ENCODE results near the gene UBTD1.
A peak's percentile ranks its signal among the peaks of the same experiment; 100 is the strongest.
"Not testable (repeated sequence)": the region's sequence is repeated elsewhere in the genome, so short reads cannot be mapped to it uniquely, and the experiment has no call there.

Gene UBTD1, protein sequence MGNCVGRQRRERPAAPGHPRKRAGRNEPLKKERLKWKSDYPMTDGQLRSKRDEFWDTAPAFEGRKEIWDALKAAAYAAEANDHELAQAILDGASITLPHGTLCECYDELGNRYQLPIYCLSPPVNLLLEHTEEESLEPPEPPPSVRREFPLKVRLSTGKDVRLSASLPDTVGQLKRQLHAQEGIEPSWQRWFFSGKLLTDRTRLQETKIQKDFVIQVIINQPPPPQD

DNA sequence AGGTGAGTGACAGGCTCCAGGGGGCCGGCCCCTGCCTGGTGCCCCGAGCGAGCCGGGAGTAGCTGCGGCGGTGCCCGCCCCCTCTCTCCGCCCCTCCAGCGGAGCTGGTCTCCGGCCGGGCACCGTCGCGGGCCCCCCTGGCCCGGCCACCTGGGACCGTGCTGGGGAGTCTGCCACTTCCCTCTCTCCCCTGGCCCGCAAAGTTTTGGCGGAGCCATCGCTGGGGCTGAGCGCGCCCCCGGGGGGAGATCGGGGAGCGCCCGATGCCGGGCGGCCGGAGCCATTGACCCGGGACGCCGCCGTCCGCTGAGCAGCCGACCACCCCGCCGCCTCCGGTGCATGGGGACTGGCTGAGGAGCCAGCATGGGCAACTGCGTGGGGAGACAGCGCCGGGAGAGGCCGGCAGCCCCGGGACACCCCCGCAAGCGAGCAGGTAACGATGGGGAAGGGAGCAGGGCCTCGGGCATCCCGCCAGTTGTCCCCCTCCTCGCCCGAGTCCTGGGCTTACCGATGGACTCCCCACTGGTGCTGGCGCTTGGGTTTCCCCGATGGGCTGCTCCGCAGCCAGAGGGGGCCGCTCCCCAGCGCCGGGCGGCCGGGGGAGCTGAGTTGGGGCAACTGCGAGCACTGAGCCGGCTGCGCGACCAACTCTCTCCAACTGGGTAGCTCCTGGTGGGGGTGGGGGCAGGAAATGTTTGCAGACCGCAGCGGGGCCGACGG lies at the start of gene UBTD1:
Gene UBTD1 (plus strand): TSS at position 84 of the 720 bp plus-strand sequence. CDS start 280 bp downstream, at position 364.
- peak in 2 of 3 donors; percentile 1 to 16 for DNase-seq (ENCODE audit: low read depth in 3 of 3, low spot score in 1 of 3)

DNA sequence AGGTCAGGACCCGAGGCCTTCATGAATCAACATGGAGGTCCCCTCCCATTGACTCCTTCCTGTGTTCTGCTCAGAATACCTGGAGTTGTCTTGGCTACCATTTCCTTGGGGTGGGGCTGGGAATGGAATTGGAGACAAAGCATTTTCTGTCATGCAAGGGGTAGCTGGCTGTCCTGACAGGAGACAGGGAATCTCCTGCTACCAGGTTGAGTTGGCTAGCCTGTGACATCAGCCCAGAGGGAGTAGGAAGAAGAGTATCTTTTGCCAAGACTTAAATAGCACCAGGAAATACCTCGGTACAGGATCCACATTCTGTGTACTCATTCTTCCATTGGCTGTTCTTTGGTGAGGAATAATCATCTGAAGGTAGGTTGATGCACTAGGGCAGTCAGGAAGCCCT lies 47.9 kb upstream of the UBTD1 start:
- no peak for DNase-seq (ENCODE audit: low read depth in 3 of 3, low spot score in 1 of 3)

DNA sequence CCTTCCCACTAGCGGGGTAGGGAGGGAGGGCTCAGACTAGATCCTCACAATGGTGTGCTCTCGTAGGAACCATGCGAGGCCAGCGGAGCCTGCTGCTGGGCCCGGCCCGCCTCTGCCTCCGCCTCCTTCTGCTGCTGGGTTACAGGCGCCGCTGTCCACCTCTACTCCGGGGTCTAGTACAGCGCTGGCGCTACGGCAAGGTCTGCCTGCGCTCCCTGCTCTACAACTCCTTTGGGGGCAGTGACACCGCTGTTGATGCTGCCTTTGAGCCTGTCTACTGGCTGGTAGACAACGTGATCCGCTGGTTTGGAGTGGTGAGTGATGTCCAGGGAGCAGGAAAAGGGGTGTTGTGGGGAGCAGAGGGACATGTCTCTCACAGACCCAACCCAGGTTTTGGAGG lies 47.1 kb upstream of the UBTD1 start:
- no peak for DNase-seq (ENCODE audit: low read depth in 3 of 3, low spot score in 1 of 3)

DNA sequence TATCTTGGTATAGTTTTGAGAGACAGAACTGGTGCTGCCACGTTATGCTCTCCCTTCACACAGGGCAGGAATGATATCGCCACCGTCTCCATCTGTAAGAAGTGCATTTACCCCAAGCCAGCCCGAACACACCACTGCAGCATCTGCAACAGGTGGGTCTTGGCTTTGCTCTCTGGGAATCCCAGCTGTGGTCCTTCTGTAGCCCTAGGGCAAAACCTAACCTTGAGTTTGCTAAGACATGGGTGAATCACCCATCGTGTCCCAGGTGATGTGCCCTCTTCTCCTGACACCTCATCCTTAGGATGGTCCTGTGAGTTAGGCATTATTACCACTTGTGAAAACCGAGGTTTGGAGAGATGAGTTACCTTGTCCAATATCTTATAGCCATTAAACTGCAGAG lies 46.4 kb upstream of the UBTD1 start:
- no peak for DNase-seq (ENCODE audit: low read depth in 3 of 3, low spot score in 1 of 3)

- DNase-seq (ENCODE audit: low read depth in 3 of 3, low spot score in 1 of 3): peak in 1 of 3 donors; percentile 9
Measured at GRCh38 chr10:97454330-97455036, 44.2 kb upstream of the UBTD1 start.

- DNase-seq (ENCODE audit: low read depth in 3 of 3, low spot score in 1 of 3): no peak
Measured at GRCh38 chr10:97456034-97456685, 42.6 kb upstream of the UBTD1 start.

DNA sequence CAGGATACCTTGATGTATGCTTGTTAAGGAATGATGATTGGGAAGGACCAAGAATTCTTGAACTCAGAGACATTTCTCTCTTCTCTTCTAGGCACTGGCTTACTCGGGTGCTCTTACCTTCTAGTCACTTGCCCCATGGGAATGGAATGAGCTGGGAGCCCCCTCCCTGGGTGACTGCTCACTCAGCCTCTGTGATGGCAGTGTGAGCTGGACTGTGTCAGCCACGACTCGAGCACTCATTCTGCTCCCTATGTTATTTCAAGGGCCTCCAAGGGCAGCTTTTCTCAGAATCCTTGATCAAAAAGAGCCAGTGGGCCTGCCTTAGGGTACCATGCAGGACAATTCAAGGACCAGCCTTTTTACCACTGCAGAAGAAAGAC lies 42.0 kb upstream of the UBTD1 start:
- DNase-seq (ENCODE audit: low read depth in 3 of 3, low spot score in 1 of 3): no peak

- DNase-seq (ENCODE audit: low read depth in 3 of 3, low spot score in 1 of 3): no peak
Measured at GRCh38 chr10:97459111-97459510, 39.6 kb upstream of the UBTD1 start.

DNA sequence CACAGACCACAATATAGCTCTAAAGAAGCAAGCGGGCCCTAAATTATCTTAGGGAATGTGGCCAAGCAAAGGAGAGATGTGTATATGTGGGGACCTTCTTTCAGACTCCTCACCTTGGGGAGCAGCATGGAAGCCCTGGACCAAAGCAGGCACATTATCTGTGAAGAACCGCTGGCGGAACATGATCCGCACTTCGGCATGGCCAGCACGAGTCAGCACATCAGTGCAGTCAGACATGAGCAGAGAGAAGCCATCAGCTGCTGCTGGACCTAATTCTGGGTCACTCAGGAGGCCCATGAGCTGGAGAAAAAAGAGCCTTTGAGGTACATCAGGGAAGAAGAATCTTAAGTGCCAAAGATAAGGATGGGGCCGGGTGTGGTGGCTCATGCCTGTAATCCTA lies 38.8 kb upstream of the UBTD1 start:
- no peak for DNase-seq (ENCODE audit: low read depth in 3 of 3, low spot score in 1 of 3)

DNA sequence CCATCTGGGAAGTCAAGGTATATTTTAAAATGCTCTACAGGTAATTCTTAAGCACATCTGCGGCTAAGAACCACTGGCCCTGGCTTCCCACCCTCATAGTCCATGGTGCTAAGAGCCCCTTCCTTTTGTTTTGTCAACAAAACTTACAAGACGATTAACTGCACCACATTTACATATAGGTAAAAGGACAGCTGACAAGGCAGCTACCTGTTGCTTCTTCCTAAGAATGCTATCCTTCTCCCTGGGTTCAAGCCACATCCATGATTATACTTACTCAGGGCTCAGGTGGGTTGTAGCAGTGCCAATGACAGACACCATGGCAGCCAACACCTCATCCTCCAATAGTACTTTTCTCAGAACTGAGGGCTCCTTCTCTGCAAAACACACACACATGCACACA lies 36.4 kb upstream of the UBTD1 start:
- no peak for DNase-seq (ENCODE audit: low read depth in 3 of 3, low spot score in 1 of 3)

DNA sequence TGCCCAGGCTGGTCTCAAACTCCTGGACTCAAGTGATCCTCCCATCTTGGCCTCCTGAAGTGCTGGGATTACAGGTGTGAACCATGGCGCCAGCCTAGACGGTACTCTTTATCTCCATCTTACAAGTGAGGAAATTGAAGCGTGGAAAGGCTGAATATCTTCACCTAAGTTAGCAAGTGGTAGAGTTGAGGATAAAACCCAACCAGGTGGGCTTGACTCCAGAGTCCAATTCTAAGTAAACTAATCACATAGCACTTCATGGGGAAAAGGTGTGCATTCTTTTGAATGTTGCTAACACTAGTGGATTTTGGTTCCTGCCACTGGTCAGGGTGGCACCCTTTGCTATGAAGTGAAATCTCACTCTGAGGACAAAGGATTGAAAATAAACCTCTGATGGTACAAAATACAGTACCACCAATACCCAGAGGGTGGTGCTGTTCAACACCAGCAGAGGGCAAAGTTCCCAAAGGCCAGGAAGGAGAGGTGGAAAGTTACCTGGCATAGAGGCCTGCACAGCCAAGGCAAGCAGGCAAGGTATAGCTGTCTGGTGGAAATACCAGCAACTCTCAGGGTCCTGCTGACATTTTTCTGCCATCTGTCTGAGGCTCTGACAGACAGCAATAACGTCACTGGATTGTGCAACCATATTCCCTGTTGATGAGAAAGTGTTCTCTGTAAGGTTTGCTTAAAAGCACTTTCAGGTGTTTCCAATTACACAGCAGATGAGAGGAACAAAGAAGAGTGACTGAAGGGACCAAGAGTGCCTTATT lies 35.2 kb upstream of the UBTD1 start:
- DNase-seq (ENCODE audit: low read depth in 3 of 3, low spot score in 1 of 3): no peak

DNA sequence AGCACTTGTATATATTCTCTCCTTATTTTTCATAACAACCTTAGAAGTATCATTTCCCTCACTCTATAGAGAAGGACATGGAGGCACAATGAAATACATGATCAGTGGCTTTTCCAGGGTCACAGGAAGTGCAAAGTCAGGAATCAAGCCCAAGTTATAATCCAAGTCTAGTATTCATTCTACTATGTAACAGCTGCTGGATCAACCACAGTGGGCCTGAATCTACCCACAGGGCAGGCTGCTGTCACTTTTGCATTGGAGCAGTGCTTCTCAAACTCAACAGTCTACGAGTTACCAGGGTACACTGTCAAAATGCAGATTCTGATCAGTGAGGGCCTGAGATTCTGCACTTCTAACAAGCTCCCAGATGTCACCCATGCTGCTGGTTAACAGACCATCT lies 34.5 kb upstream of the UBTD1 start:
- no peak for DNase-seq (ENCODE audit: low read depth in 3 of 3, low spot score in 1 of 3)

DNA sequence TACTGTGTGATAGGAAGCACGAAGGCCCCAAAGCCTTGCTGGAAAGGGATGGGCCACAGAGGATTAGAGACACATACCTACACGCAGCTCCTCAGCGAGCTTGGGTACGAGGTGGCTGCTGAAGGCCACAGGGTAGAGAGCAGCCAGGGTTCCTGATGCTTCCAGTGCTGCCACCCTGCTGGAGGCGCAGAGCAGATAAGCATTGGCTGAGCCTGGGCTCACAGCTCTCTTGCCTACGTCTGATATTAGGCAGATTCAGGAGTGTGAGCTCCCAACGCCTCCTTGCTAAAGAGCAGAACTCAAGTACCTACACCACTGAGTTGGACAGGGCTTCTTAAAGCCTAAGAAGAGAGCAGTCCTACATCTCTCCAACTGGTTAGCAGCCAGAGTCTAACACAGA lies 32.7 kb upstream of the UBTD1 start:
- DNase-seq (ENCODE audit: low read depth in 3 of 3, low spot score in 1 of 3): no peak

DNA sequence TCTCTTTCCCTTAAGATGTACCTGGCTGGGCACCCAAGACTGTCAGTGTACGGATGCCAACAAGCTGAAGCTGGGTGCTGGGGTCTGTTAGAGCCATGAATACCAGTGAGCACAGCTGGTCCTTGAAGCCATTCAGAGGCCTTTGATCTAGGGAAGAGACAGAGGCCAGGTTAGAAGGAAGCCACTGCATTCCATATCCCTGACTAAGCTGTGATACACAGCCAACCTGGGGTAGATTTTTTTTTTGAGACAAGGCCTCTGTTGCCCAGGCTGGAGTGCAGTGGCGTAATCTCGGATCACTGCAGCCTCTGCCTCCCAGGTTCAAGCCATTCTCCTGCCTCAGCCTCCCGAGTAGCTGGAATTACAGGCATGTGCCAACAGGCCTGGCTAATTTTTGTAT lies 32.0 kb upstream of the UBTD1 start:
- no peak for DNase-seq (ENCODE audit: low read depth in 3 of 3, low spot score in 1 of 3)

DNA sequence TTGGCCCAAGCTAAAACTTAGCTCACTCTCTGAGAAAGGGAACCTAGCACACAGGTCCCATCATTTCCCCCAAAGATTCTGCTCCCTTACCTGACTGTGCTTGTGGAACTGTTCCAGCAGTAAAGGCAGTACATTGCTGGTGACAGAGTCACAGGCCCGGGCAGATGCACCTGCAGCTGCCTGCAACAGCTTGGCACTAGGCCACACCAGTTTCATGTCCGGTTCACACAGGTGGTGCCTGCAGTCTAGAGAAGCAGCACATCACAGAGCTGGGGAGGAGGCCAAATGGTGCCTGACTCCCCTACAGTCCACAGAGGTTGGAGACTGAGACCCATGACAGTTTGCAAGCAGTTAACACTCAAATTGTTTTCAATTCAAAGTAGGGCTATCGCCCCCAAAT lies 30.6 kb upstream of the UBTD1 start:
- no peak for DNase-seq (ENCODE audit: low read depth in 3 of 3, low spot score in 1 of 3)

- not testable (repeated sequence) for DNase-seq (ENCODE audit: low read depth in 3 of 3, low spot score in 1 of 3)
Measured at GRCh38 chr10:97468781-97469180, 29.9 kb upstream of the UBTD1 start.

DNA sequence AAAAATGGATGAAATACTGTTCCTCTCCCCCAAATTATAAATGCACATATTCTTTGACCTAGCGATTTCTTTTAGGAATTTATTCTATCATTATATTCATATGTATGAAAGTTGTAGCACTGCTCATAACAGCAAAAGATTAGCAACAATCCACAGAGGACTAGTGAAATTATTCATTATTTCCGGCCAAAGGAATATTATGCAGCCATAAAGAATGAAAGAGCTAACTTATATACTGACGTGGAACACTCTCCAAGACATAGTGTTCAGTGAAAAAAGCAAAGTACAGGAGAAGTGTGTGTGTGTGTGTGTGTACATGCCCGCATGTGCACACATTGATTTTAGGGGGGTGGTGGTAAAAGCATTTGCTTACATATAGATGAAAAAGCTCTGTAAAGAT lies 23.8 kb upstream of the UBTD1 start:
- no peak for DNase-seq (ENCODE audit: low read depth in 3 of 3, low spot score in 1 of 3)

DNA sequence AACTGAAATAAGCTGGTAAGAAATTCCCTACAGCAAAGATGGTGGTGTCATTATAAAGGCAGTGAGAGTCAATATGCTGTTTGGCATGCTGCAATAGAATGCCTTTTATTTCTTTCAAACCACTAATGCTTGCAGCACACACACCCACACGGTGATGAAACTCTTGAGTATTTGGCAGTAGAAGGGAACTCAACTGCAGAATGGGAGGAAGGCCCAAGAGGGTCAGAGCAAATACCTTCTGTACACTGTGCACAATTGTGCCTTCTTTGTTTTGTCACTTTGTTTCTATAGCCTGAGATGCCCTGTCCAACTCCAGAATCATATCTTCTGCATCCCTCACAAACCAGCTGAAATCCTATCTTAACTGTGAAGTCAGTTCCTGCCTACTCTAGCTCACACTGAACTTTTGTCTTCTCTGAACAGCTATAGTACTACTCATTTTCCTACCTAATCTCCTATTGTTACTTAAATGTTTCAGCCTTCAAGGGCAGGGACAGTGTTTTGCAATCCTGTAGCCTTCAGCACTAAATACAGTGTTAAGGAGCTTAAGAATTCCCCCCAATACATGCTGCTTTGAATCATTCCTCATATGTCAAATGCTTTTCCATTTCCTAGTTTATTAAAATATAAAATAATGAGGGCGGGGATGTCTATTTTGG lies 22.7 kb upstream of the UBTD1 start:
- DNase-seq (ENCODE audit: low read depth in 3 of 3, low spot score in 1 of 3): no peak

DNA sequence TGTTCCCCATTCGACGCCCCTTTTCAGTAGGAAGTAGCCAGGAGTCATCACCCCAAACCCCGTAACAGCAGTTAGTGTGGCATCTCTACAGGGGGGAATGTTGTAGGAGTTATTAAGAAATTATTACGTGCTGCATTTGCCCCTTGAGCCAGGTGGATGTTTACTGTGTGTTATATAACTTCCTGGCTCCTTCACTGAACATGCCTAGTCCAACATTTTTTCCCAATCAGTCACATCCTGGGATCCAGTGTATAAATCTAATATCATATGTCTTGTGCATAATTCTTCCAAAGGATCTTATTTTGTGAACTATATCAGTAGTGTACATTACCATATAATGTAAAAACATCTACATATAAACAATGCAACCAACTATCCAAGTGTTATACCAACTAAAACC lies 19.3 kb upstream of the UBTD1 start:
- DNase-seq (ENCODE audit: low read depth in 3 of 3, low spot score in 1 of 3): not testable (repeated sequence)

DNA sequence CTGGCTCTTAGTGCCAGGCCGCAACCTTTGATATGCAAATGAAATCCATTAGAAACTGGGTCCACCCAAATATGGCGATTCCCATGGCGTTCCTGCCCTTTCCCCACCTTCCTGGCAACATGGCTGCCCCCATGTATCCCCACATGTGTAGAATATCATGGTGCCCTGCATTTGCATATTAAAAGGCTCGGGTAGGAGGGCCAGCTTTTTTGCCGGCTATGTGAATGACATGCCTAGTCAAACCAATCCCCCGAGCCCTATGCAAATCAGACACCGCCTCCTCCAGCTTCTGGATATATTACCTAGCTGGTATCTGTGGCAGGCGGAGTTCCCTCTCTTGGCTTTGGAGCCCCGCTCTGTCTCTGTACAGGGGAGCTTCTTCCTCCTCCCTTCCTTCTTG lies 18.8 kb upstream of the UBTD1 start:
- DNase-seq (ENCODE audit: low read depth in 3 of 3, low spot score in 1 of 3): no peak

GRCh38 chr10:97481071-97481470 lies 17.7 kb upstream of the UBTD1 start:
- no peak for DNase-seq (ENCODE audit: low read depth in 3 of 3, low spot score in 1 of 3)
